NB4 (cell line): ENCODE data around the gene TMED10.

Source experiments
- CTCF ChIP-seq: IDR thresholded peaks from one replicate; pipeline ENCODE4 v1.5.1; 2012; ENCODE audit warnings: low read depth, low read length
- POLR2A ChIP-seq: IDR thresholded peaks from 2 replicates; pipeline ENCODE4 v1.6.1; 2011; ENCODE audit warnings: mild to moderate bottlenecking; ENCODE audit not compliant: insufficient read length; ENCODE audit errors: extremely low read depth

- TF ChIP-seq CTCF (no peak), POLR2A (no peak)
Observed at GRCh38 chr14:75133597-75133996, 42.8 kb downstream of the TMED10 start.
